ENCODE data around the gene BTNL2.
"Not testable (repeated sequence)": the region's sequence is repeated elsewhere in the genome, so short reads cannot be mapped to it uniquely, and the experiment has no call there.

Gene BTNL2, protein sequence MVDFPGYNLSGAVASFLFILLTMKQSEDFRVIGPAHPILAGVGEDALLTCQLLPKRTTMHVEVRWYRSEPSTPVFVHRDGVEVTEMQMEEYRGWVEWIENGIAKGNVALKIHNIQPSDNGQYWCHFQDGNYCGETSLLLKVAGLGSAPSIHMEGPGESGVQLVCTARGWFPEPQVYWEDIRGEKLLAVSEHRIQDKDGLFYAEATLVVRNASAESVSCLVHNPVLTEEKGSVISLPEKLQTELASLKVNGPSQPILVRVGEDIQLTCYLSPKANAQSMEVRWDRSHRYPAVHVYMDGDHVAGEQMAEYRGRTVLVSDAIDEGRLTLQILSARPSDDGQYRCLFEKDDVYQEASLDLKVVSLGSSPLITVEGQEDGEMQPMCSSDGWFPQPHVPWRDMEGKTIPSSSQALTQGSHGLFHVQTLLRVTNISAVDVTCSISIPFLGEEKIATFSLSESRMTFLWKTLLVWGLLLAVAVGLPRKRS

DNA sequence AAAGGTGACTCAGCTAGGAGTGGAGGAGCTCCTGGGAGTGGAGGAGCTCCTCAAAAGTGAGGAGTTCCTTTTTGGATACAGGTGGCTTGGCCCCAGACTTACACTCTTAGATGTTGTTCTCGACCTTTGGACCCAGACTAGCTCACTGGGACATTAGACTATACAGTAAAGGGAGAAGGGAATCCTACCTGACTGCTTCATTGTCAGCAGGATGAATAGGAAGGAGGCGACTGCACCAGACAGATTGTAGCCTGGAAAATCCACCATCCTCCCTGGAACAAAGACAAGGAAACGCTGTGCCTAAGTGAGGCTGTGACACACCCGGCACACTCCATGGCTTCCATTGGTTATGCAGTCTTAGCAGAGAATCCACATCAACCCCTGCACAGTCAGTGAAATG, at the start of gene BTNL2:
BTNL2 (minus strand) TSS at position 325 of the 400 bp plus-strand sequence; CDS start at position 267, 58 bp downstream.
- no peak for DNase-seq

DNA sequence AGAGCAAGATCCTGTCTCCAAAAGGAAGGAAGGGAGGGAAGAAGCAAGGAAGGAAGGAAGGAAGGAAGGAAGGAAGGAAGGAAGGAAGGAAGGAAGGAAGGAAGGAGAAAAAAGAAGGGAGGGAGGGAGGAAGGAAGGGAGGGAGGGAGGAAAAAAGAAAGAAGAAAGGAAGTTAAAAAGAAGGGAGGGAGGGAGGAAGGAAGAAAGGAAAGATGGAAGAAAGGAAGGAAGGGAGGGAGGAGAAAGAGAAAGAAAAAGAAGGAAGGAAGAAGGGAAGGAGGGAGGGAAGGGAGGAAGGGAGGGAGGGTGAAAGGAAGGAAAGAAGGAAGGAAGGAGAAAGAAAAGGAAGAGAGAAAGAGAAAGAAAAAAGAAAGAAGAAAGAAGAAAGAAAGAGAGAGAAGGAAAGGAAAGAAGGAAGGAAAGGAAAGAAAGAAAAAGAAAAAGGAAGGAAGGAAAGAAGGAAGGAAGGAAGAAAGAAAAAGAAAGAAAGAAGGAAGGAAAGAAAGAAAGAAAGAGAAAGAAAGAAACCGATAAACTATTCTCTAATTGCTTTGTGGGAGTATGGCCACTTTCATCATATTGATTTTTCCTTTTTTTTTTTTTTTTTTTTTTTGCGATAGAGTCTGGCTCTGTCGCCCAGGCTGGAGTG, 42.2 kb upstream of the BTNL2 start:
- DNase-seq: no peak

DNA sequence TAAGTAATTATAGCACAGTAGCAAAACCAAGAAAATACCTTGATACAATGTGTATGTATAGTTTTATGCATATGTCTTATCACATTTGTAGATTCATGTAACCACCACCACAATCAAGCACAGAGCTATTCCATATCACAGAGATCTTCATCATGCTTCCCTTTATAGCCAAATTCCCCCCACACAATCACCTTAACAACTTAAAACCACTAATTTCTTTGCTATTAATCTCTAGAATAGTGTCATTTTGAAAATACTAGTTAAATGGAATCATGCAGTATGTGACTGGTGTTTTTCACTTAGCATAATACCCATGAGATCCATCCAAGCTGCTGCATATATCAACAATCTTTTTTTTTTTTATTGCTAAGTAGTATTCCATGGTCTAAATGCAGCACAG, 41.0 kb upstream of the BTNL2 start:
- DNase-seq: no peak

DNA sequence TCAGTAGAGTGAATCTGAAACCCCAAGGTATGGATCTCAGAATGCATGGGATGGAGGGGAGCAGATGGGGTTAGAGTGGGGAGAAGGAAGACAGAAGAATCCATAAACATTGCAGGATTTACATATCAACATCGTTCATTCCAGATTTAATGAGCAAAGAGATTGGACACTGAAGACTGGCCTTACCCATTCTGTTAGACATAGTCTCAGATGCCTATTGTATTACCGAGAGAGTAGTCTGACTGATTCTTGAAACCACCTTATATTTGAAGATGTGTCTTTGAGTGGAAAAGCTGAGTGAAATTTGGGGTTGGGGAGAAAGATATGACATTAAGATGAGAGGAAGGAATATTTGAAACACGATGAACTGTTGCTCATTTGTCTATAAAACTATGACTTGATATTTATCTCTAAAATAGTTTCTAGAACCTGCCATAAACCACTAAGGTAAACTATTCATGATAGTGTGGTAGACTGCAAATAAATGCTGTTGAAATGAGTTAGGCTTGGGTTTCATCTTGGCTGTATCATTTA, 38.4 kb upstream of the BTNL2 start:
- no peak for DNase-seq

DNA sequence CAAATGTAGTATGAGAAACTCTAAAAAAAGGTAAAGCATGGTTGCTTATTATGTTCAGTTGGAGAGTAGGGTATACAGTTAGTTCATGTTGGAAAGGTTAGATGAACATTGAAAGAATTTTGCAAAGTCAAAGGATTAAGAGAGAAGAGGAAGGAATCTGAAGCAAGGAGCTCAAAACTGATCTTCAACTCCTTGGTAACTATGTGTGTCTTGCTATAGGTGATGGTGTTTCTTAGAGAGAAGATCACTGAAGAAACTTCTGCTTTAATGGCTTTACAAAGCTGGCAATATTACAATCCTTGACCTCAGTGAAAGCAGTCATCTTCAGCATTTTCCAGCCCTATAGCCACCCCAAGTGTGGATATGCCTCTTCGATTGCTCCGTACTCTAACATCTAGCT, 37.5 kb upstream of the BTNL2 start:
- DNase-seq: no peak

DNA sequence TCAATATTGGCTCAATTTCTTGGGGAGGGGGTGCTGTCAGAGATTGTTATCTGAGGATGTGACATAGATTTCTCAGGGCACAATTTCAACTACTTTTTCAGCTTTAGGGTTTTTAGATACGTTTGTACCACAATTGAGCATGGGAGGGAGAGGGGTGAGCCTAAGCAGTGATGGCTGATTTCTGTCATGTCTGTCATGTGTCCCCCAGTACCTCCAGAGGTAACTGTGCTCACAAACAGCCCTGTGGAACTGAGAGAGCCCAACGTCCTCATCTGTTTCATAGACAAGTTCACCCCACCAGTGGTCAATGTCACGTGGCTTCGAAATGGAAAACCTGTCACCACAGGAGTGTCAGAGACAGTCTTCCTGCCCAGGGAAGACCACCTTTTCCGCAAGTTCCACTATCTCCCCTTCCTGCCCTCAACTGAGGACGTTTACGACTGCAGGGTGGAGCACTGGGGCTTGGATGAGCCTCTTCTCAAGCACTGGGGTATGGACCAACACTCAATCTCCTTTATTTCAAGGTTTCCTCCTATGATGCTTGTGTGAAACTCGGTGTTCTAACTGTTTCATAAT, 36.1 kb upstream of the BTNL2 start:
- DNase-seq: no peak

DNA sequence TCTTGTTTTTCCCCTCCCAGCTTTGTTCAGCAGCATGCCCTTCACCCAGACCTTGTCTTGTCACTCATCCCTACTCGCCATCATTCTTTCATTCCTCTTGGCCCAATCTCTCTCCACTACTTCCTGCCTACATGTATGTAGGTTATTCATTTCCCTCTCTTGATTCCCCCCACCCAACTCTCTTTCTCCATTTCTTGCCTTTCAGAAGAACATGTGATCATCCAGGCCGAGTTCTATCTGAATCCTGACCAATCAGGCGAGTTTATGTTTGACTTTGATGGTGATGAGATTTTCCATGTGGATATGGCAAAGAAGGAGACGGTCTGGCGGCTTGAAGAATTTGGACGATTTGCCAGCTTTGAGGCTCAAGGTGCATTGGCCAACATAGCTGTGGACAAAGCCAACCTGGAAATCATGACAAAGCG, 35.3 kb upstream of the BTNL2 start:
- DNase-seq: no peak

DNA sequence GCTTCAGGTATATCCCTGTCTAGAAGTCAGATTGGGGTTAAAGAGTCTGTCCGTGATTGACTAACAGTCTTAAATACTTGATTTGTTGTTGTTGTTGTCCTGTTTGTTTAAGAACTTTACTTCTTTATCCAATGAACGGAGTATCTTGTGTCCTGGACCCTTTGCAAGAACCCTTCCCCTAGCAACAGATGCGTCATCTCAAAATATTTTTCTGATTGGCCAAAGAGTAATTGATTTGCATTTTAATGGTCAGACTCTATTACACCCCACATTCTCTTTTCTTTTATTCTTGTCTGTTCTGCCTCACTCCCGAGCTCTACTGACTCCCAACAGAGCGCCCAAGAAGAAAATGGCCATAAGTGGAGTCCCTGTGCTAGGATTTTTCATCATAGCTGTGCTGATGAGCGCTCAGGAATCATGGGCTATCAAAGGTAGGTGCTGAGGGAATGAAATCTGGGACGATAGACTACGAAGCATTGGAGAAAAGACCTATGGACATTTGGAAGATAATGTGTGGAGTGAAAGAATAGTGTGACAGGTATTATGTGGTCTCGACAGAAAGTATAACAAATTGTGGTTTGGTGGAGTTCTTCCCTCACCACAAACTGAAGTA, 32.7 kb upstream of the BTNL2 start, which contains the start of gene HLA-DRA:
HLA-DRA (plus strand) TSS at position 286 of the 613 bp plus-strand sequence; CDS start at position 350, 64 bp downstream.
- DNase-seq: no peak

DNA sequence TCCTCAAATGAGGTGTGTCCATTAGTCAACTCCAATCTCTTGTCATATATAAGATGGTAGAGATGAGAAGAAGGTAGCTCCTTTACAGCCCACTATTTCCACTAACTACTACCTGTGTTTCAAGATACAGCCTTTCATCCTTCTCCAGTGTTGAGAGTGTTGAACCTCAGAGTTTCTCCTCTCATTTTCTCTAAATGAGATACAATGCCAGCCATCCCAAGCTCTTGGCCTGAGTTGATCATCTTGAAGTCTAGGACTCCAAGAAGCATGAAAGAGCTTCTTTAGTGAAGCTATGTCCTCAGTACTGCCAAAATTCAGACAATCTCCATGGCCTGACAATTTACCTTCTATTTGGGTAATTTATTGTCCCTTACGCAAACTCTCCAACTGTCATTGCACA, 32.2 kb upstream of the BTNL2 start:
- no peak for DNase-seq

DNA sequence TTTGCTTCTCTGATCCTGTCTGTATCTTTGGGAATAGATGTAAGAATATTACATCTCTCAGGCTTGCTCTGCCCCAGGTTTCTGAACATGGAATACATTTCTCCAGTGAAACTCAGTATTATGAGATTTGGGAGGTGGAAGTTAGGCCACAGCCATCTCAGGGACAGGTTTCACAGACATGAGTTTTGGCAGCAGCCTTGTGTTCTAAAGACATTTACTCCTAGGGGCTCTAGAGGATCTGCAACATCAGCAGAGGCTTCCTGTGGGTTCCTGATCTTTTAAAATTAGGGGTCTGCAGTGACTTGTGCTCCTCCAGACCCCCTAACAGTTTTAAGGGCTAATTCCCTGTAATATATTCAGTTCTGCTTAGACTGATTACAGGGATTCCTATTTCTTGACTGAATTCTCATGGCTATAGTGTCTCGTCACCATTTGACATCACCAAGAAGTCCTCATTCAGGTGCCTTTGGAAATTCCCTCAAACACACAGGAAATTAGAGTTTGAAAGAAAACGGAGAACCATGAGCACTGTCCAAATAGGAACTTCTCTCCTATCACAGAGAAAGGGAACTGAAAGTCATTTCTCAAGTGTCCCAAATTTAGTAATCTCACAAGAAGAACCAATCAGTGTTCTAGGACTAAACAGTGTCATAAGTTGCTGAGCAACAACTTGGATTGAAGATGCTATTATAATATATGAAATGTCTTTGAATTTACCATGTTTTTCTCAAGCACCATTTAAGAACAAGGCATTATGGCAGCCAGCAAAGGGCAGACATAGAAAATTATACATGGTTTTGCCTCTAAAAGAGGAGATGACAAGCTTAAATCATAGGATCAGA, 30.2 kb upstream of the BTNL2 start:
- no peak for DNase-seq

DNA sequence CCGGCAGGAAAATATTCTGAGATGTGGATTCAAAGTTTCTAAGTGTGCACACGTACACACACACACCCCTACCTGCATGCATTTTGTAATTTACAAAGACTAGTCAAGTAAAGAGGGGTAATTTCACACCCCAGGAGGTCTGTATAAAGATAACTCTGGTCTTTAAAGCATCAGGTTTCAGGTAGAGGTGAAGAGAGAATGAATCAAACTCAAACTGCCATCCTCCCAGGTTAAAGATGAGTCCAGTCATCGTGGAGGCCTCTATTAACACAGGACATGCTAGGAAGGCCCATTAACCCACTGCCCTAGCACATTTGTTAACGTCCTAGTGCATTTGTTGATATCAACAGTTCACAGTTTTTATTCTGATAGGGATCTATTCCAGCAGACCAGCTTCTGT, 29.2 kb upstream of the BTNL2 start:
- no peak for DNase-seq

DNA sequence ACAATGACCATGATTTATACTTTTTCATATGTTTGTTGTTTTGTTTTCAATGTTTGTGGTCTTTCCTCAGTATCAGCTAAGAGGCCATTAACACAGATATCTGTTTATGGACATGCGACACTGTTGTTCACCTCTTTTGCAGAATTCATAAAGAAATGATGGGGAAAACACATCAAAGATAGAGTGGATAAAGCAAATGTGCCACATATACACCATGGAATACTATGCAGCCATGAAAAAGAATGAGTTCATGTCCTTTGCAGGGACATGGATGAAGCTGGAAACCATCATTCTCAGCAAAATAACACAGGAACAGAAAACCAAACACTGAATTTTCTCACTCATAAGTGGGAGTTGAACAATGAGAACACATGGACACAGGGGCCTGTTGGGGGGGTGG, 27.0 kb upstream of the BTNL2 start:
- not testable (repeated sequence) for DNase-seq

DNA sequence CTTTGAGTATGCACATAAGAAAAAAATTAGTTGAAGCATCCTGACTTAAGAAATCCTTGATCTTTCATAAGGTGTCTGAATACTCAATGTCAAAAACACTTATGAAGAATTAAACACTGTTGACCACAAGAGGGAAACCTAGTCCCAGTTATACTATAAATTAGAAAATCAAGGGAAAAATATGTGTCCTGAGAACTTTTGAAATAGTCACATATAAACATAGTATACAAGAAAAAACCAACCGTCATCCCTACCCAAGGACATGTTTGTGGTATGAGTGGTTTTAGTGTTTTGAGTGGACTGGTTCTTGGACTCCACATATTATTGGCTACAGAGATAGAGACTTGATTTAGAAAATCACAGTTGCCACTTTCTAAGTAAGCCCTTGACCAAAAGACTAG, 25.1 kb upstream of the BTNL2 start:
- no peak for DNase-seq

DNA sequence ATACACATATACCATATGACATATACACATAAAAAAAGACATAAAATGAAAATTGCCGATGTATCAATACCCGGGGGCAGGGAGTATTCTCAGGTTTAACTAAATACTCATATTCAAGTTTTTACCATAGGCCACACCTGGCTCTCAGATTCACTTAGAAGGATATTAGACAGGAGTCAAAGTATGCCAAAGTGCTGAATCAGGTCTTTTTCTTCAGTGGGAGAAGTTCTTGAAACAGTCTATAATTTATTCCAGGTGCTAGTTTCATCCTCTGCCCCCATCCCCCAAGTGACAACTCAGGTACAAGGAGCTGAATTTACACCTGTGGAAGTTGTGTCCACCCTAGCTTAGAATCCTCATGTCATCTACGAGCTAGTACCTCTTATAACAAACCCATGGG, 24.2 kb upstream of the BTNL2 start:
- DNase-seq: no peak

DNA sequence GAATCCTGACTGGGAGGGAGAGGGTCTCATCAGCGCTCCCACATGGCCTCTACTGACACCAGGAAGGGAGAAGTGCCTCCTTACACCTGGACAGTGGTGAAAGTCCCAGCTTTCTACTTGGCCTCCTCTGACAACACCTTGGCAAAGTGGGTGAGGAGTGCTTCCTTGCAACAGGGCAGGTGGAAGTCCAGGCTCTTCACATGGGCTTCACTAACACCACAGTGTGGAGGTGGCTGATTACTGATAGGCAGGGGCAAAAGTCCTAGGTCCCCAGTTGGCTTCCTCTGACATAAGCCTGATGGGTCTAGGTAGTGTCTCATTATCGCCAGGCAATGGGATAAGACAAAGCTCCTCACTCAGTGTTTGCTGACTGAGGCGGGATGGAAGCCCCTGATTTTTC, 23.2 kb upstream of the BTNL2 start:
- DNase-seq: no peak

DNA sequence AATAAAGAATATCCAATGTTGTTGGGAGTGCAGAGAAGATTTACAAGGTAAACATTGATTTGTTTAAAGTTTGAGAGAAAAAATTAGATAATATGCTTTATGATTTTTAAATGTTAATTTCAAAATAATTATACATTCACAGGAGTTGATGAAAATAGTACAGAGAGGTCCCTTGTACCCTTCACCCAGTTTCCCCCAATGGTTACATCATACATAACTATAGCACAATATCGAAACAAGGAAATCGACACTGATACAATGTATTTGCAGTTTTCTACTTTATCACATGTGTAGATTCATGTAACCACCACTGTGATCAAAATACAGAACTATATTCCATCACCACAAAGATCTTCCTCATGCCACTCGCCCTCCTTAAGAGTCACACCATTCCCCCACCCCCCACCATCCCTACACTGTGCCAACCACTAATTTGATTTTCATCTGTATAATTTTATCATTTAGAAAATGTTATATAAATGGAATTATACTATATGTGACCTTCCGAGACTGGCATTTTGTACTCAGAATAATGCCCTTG, 21.0 kb upstream of the BTNL2 start:
- no peak for DNase-seq

DNA sequence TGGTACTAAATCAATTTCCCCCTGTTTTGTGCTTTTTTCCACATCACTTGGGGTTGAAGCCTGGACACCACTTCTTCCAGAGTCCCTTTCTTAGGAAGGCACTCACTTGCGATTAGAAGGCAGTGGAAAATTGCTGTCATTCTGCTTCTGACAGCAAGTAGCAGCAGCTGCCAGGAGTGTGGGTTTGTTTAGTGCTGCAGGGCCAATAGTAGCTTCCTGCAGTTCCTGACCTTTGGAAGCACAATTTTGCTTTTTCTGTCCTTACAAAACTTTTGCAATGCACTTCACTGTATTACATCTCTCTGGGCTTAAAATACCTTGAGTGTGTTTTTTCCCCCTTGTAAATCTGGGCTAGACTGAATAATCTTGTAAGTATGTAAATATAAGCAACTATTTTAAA, 20.2 kb upstream of the BTNL2 start:
- DNase-seq: no peak

DNA sequence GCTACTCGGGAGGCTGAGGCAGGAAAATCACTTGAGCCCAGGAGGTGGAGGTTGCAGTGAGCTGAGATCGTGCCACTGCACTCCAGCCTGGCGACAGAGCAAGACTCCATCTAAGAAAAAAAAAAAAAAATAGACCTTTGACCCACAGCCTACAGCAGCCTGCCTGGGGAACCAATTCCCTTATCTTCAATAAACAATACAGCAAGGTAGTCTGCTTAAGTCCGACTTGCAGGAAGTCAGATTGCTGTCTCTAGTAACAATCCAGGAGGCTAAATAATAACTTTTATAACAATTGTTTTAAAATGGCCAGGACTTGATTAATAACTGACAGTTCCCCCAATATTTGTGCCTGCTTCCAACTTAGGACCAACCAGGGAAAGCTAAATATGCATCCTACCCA, 19.4 kb upstream of the BTNL2 start:
- DNase-seq: no peak

DNA sequence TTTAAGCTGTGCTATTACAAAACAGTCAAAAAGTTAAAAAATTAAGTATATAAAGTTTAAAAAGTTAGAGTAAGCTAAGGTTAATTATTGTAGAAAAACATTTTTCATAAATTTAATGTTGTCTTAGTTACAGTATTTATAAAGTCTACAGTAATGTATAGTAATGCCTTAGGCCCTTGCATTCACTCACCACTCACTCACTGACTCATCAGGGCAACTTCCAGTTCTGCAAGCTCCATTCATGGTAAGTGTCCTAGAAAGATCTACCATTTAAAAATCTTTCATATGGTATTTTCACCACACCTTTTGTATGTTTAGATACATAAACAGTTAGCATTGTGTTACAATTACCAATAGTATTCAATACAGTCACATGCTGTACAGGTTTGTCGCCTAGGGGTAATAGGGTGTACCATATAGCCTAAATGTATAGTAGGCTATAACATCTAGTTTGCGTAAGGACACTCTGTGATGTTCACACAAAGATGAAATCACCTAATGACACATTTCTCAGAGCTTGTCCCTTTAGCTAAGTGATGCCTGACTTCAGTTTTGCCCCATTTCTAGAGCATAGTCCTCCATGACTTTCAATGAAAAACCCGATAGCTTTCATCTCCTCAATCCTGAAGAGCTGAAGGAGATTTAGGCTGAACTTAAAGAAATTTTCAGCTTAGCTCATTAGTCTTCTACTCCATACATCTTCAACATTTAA, 17.8 kb upstream of the BTNL2 start:
- no peak for DNase-seq

DNA sequence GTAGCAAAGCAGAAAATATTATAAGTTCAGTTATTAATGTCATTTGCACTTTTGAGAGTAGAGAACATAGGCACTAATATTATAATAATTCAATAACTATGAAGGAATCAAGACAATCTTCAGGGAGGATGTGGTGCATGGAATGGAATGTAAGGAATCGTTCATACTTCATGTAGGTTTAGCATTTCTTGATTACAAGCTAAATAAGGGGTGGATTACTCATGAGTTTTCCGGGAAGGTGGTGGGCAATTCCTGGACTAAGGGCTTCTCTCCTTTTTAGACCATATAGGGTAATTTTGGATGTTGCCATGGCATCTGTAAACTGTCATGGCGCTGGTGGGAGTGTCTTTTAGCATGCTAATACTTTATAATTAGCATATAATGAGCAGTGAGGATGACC, 9.1 kb upstream of the BTNL2 start:
- DNase-seq: no peak

DNA sequence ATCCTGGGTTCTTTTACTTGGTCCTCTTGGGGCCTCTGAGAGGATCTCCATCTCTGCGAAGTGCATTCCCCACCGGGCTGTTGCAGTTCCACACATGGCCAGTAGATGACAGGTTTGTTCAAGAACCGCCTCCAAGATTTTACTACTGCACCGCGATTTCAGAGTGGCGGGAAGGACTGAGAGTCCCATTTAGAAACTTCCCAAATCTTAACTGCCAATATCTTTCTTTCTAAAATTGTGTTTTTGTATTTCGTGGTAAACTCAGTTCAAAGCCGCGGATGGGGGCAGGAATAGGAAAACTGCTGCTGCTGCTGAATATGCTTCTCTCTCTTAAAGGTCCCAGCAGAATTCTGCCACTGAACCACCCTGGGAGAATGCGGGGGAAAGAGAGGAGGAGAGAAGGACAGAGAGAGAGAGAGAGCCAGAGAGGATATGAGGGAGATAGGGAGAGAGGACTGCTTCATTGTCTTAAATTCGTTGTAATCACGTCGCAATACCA, 8.6 kb upstream of the BTNL2 start:
- peak; percentile 1 for DNase-seq

All from NCI-H2107 (cell line).